OCI-M2 (cell line): ENCODE data around the gene SCGB2B2.
"Not testable (repeated sequence)": the region's sequence is repeated elsewhere in the genome, so short reads cannot be mapped to it uniquely, and the experiment has no call there.

Experiments
- DNase-seq: peaks from one replicate; lab custom pipeline; 2025; ENCODE audit not compliant: unreplicated experiment; lab: John Stamatoyannopoulos, UW

SCGB2B2 gene

DNA sequence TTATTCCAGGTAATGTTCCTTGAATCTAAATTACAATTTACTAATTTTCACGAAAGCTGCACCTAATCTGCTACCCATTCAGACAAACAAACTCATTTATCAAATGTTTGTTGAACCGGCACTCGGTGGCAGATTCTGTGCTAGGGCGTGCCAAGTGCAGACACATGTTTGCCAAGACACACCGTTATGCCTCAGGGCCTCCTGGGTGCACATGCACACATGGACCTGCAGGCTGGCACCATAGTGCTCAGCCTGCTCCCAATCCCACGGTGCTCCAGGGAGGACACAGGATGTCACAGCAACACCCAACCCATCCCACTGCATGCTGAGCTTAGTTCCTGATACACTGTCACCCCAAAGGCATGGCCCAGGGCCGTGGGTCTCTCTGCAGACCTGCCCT is 7.7 kb downstream of the SCGB2B2 start:
- DNase-seq, result no peak

- not testable (repeated sequence) for DNase-seq
Measured at GRCh38 chr19:34668690-34669089, 8.3 kb downstream of the SCGB2B2 start.

- not testable (repeated sequence) for DNase-seq
Measured at GRCh38 chr19:34668077-34668689, 8.8 kb downstream of the SCGB2B2 start.

DNA sequence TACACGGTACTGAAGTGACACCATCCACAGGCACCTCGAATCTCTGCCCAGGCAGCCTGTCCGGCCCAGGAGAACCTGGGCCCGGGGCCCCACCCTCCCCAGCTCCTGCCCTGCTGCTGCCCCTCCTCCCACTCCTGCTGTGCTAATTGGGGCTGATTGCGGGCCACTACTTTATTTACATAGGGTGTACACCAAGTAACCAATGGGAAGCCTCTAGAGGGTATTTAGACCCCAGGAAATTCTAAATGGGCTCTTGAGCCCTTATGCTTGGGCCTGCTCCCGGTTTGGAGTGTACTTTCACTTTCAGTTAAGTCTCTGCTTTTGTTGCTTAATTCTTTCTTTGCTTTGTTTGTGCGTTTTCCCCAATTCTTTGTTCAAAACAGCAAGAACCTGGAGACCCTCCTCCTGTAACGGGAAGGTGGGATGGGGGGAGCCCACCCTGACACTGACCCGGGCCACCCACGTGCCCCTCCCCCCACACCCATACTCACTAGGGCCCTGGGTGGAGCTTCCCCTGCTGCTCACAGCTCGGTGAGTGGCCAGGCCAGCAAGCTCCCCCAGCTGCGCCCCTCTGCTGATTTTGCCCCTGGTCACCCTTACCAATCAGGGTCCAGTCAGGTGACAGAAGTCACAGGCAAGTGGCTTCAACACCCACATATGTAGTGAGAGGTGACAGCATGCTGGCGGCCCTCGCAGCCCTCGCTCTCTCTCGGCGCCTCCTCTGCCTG is 9.4 kb downstream of the SCGB2B2 start:
- DNase-seq, result no peak

- no peak for DNase-seq
Measured at GRCh38 chr19:34666958-34667265, 10.0 kb downstream of the SCGB2B2 start.

GRCh38 chr19:34666200-34666957 is 10.6 kb downstream of the SCGB2B2 start:
- DNase-seq, result no peak

DNA sequence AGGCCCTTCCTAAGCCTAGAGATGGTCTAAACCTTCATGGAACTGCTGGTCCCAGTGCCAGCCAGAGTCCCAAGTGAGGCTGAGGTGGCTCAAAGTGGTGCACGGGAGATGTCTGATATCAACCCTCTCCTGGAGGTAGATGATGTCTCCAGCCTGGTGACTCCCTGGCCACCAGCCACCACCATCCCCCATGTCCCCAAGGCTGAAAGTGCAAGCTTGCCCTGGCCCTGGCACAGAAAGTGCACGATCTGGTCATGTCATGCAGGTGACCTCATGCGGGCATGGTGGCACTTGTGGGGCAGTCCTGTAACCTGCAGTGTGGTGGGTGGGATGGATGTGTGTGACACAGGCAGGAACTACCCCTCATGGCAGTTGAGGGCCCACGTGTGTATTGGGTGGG is 11.7 kb downstream of the SCGB2B2 start:
- DNase-seq, result not testable (repeated sequence)

- DNase-seq, result no peak
Measured at GRCh38 chr19:34664870-34665269, 12.1 kb downstream of the SCGB2B2 start.

- DNase-seq, result no peak
Measured at GRCh38 chr19:34664168-34664567, 12.8 kb downstream of the SCGB2B2 start.

GRCh38 chr19:34662919-34663318 is 14.0 kb downstream of the SCGB2B2 start:
- DNase-seq, result no peak

GRCh38 chr19:34661357-34661756 is 15.6 kb downstream of the SCGB2B2 start:
- DNase-seq, result no peak

DNA sequence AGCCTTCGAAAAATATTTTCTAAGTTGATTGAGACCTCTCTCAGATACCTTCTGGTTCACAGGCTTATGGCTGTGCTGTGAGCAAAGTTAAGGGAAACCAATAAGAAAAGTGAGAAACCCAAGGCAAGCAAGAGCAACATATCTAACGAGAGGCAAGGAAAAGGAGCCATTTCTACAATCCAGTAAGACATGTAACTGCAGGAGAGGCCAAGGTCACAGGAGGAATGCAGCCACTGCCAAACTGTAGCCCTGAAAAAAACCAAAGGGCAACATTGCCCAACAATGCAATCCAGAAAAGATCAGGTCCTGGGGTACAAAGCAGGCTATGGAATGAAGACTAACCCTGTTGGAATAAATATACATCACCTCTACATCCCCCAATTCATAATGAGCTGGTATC is 21.3 kb downstream of the SCGB2B2 start:
- DNase-seq, result no peak

- DNase-seq, result no peak
Measured at GRCh38 chr19:34654796-34655195, 22.2 kb downstream of the SCGB2B2 start.

DNA sequence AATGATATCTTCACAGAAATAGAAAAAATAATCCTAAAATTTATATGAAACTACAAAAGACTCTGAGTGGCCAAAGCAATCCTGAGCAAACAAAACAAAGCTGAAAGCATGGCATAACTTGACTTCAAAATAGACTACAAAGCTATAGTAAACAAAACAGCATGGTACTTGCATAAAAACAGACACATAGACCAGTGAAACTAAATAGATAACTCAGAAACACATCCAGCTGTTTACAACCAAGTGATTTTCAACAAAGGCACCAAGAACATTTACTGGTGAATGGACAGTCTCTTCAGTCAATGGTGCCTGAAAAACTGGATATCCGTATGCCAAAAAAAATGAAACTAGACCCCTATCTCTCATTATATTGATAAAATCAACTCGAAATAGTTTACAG is 25.2 kb downstream of the SCGB2B2 start:
- no peak for DNase-seq

DNA sequence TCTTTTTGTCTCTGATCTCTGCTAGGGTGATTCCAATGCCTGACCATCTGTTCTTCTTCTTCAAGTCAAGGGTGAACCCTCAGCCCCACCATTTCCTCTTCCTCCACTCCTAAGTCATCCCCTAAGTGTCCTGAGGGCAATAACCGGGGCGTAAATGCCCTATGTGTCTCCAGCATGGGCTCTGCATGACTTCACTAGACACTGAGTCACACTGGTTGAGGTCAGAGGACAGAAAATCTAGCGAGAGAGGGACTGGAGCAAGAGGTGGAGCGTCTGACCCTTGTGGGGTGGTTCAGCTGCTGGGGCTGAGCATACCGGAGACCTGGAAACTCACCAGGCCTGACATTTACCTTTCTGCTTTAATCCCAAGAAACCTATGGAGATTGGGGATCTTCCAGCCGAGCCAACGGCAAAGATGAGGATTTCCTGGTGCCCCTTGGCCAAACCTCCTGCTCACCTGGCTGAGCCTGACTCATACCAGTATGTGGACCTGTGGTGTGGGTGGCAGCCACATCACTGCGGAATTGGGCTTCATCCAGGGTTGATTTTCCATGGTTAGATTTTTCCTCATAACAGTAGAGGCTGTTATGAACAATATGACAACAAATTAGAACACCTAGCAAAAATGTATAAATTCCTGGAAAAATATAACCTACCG is 26.9 kb downstream of the SCGB2B2 start:
- no peak for DNase-seq

GRCh38 chr19:34645551-34645950 is 31.4 kb downstream of the SCGB2B2 start:
- DNase-seq, result no peak

DNA sequence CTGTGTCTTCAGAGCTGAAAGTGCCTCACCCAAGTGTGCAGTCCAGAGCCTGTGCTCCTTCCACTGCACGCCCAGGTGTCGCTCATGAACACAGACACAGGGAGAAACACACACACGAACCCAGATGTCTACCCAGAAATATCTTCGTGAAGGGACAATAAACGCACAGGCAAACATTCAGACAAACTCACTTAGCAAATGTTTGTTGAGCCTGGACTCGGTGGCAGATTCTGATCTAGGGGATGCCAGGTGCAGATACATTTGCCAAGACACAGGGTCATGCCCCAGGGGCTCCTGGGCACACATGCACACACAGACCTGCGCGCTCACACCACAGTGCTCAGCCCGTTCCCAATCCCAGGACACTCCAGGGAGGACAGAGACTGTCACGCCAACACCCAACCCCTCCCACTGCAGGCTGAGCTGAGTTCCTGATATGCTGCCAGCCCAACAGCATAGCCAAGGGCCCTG is 31.9 kb downstream of the SCGB2B2 start:
- no peak for DNase-seq

GRCh38 chr19:34642241-34642640 is 34.7 kb downstream of the SCGB2B2 start:
- no peak for DNase-seq

DNA sequence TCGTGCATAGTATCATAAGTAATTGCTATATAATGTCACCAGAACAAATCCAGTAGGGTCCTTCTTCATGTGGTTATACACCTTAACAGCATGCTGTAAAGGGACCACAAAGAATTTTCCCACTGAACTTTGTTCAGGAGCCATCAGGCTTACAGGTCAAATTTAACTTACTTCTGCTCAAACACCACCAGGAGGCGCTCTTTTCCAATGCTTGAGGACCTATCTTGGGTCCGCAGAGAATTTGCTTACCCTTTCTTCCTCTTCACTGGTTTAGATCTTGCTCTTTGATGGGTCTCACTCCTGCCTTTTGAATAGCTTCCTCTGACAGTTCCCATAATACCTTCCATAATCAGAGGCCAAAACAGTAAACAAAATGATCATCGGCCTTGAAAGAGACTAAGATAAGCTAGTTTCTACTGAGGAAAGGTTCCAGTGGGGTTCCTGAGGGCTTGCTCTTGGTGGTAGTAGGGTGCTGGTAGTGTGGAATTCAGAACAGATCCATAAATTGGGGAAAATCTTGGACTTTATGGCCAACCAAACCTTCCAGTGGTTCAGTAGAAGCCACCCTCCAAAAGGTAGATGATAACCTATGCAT is 37.4 kb downstream of the SCGB2B2 start:
- DNase-seq, result peak; percentile 79

DNA sequence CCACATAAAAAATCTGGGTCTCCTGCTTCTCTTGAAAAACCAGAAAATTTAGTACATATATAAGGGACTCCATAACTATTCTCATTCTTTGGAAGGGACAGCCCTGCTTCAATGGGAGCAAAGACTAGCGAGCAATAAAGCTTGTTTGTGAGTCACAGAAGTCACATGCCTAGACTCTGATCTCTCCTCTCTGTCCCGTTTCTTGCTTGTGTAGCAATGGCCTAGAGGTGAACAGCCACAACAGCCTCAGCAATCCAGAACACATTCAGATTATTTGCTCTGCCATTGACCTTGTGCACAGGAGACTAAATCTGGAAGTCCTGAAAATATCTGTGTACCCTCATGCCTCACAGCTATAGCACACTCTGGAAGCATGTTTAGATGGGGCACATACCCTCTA is 43.2 kb downstream of the SCGB2B2 start:
- no peak for DNase-seq
